Spleen (tissue), 7 donors: ENCODE results near the gene AMIGO1.
A peak's percentile ranks its signal among the peaks of the same experiment; 100 is the strongest.

Source experiments
- POLR2A ChIP-seq, 3 donors: fragments of 450-650 bp; IDR thresholded peaks; one replicate each; pipeline ENCODE4 v1.5.1; 2017; ENCODE audit warnings: antibody characterized with exemption in 3 of 3, mild to moderate bottlenecking in 1 of 3
- POLR2AphosphoS5 ChIP-seq, 3 donors: sonication (generic); formaldehyde crosslinking; IDR thresholded peaks; one replicate each; pipeline ENCODE4 v1.5.1; 2017; ENCODE audit warnings: antibody characterized with exemption in 3 of 3
- TF ChIP-seq, protein P1 (sequence below), 11 experiments: fragments of 200-600 bp in 7 of 11; fragments of 450-650 bp in 4 of 11; sonication (generic) in 4 of 11; IDR thresholded peaks in 8 of 11; conservative IDR thresholded peaks in 3 of 11; 1 replicate in 7 of 11; 2 replicates in 4 of 11; pipeline versions ENCODE4 v1.4.0 to v1.8.0; 2016 to 2021; ENCODE audit warnings: antibody characterized with exemption in 11 of 11, inconsistent platforms in 4 of 11, mild to moderate bottlenecking in 1 of 11
- donor health status: DM: no; HTN: no; CAD: no; lungs with moderate emphysema.
- donor health status: DM: no; HTN: no; CAD: no.
- donor health status: DM: no; HTN: no; CAD: no.

DNA sequence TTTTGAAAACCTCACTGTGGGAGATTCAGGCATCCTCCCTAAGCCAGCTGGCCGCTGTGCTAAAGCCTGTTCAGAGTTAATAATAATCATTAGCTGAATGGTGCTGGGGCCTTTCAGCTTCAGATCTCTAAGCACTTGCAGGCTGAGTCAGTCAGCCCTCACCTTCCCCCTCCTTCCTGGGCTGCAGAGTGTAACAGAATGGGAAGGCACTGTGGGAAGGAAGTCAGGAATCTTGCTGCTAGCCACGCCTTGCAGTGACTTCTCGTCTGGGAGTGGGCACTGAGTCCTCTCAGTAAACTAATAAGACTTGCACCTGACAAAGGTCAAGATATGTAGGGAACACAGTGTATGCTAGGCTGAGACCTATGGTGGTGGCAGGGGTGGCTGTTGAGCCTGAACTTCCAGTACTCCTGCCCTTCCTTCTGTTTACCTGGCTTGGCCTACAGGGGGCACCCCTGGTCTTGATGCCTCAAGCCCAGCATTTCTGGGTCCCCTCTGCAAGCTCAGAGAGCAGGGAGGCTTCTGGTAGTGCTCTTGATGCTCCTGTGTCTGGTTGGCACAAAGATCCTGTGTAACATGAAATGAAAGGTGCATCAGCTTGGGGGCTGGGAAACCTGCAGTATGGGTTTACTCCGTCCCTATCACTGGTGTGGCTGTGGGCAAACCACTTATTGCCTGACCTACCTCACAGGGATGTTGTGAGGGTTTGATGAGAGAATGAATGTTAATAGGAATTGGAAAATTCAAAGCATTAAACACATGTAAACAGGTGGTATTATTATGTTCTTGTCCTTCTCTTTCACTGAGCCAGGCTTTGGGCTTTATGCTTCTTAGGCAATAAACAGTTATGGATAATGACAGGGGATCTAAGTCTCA, 9.6 kb downstream of the AMIGO1 start:
- TF ChIP-seq, protein P1, sequence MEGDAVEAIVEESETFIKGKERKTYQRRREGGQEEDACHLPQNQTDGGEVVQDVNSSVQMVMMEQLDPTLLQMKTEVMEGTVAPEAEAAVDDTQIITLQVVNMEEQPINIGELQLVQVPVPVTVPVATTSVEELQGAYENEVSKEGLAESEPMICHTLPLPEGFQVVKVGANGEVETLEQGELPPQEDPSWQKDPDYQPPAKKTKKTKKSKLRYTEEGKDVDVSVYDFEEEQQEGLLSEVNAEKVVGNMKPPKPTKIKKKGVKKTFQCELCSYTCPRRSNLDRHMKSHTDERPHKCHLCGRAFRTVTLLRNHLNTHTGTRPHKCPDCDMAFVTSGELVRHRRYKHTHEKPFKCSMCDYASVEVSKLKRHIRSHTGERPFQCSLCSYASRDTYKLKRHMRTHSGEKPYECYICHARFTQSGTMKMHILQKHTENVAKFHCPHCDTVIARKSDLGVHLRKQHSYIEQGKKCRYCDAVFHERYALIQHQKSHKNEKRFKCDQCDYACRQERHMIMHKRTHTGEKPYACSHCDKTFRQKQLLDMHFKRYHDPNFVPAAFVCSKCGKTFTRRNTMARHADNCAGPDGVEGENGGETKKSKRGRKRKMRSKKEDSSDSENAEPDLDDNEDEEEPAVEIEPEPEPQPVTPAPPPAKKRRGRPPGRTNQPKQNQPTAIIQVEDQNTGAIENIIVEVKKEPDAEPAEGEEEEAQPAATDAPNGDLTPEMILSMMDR (IDR thresholded peaks at IDR 0.05 in 8 of 11, conservative IDR thresholded peaks at IDR 0.05 in 3 of 11) = peak in 9 of 11 experiments; percentile 13 to 55 (median 45)
- TF ChIP-seq POLR2AphosphoS5 (IDR thresholded peaks at IDR 0.05) (no peak), POLR2A (IDR thresholded peaks at IDR 0.05) (no peak)
